ENCODE data around the gene RXRA.

GRCh38 chr9:134379831-134380365 lies 53.6 kb downstream of the RXRA start:
- no peak for TF ChIP-seq CTCF (IDR thresholded peaks at IDR 0.05; ENCODE audit: extremely low read depth in 1 of 2, insufficient read depth in 1 of 2, low read depth in 1 of 2, low read length in 2 of 2)
- TF ChIP-seq JUN (IDR thresholded peaks at IDR 0.05; ENCODE audit: borderline replicate concordance, insufficient read depth, insufficient read length, low read depth) = no peak
- TF ChIP-seq MYC (IDR thresholded peaks at IDR 0.05; ENCODE audit: low read depth, low read length) = no peak
- no peak for TF ChIP-seq POLR2AphosphoS5 (IDR thresholded peaks at IDR 0.05; ENCODE audit: insufficient read depth, low read depth, low read length)

Measured in endothelial cell of umbilical vein (primary cell).